ENCODE results near the gene DHCR7. TPM values are rescaled to one million over a fixed set of nuclear protein-coding genes. Genes with fewer than 3 reads are reported as not detected.

DHCR7 gene
- total and polyA plus RNA-seq, 2 donors from 2014 or later = 17.8 to 35.2 TPM

GRCh38 chr11:71414645-71415044, 33.5 kb downstream of the DHCR7 start:
- no peak for DNase-seq
- Histone ChIP-seq H3K9me3 (ENCODE audit: control insufficient read depth in 2 of 3, insufficient read depth in 1 of 3, low read length in 3 of 3) (peaks cover 0 to 4% (median 0%) of the 10 kb centered on the region in 3 donors), H3K27me3 (ENCODE audit: control insufficient read depth, insufficient read depth, low read length) (no peaks in the 10 kb centered on the region), H3K36me3 (ENCODE audit: control insufficient read depth in 2 of 3, insufficient read depth in 3 of 3, low read length in 3 of 3) (no peaks in the 10 kb centered on the region), H3K4me1 (ENCODE audit: control insufficient read depth in 2 of 3, insufficient read depth in 2 of 3, low read depth in 1 of 3, low read length in 3 of 3) (no peaks in the 10 kb centered on the region), H3K9ac (ENCODE audit: low read length in 3 of 3) (no peak overlapping the region), H3K27ac (ENCODE audit: low read depth in 2 of 2, low read length in 2 of 2) (no peak overlapping the region), H3K4me3 (ENCODE audit: low read length in 3 of 3) (no peak overlapping the region)
- intact Hi-C loops (cut with DNase I) = no loop called here
- TF ChIP-seq CTCF (IDR thresholded peaks at IDR 0.05; ENCODE audit: borderline replicate concordance, extremely low read depth, insufficient read depth) = no peak
- no peak for FAIRE-seq

GRCh38 chr11:71410363-71410966, 37.7 kb downstream of the DHCR7 start:
- no peak for TF ChIP-seq CTCF (IDR thresholded peaks at IDR 0.05; ENCODE audit: borderline replicate concordance, extremely low read depth, insufficient read depth)
- Histone ChIP-seq H3K4me3 (ENCODE audit: low read length in 3 of 3) (no peak overlapping the region), H3K27me3 (ENCODE audit: control insufficient read depth, insufficient read depth, low read length) (no peaks in the 10 kb centered on the region), H3K27ac (ENCODE audit: low read depth in 2 of 2, low read length in 2 of 2) (no peak overlapping the region), H3K36me3 (ENCODE audit: control insufficient read depth in 2 of 3, insufficient read depth in 3 of 3, low read length in 3 of 3) (no peaks in the 10 kb centered on the region), H3K9me3 (ENCODE audit: control insufficient read depth in 2 of 3, insufficient read depth in 1 of 3, low read length in 3 of 3) (peaks cover 0 to 4% (median 0%) of the 10 kb centered on the region in 3 donors), H3K9ac (ENCODE audit: low read length in 3 of 3) (no peak overlapping the region), H3K4me1 (ENCODE audit: control insufficient read depth in 2 of 3, insufficient read depth in 2 of 3, low read depth in 1 of 3, low read length in 3 of 3) (no peaks in the 10 kb centered on the region)
- DNase-seq (no peak), FAIRE-seq (no peak)
- intact Hi-C loops (cut with DNase I) = no loop called here

- no peaks in the 10 kb centered on the region for H3K36me3 ChIP-seq (ENCODE audit: control insufficient read depth in 2 of 3, insufficient read depth in 3 of 3, low read length in 3 of 3)
- H3K9ac ChIP-seq (ENCODE audit: low read length in 3 of 3) = no peak overlapping the region
- no peak for TF ChIP-seq CTCF (IDR thresholded peaks at IDR 0.05; ENCODE audit: borderline replicate concordance, extremely low read depth, insufficient read depth)
- DNase-seq = no peak
- H3K4me1 ChIP-seq (ENCODE audit: control insufficient read depth in 2 of 3, insufficient read depth in 2 of 3, low read depth in 1 of 3, low read length in 3 of 3) = no peaks in the 10 kb centered on the region
- H3K27ac ChIP-seq (ENCODE audit: low read depth in 2 of 2, low read length in 2 of 2) = no peak overlapping the region
- FAIRE-seq = no peak
- H3K4me3 ChIP-seq (ENCODE audit: low read length in 3 of 3) = no peak overlapping the region
- H3K9me3 ChIP-seq (ENCODE audit: control insufficient read depth in 2 of 3, insufficient read depth in 1 of 3, low read length in 3 of 3) = peaks cover 0 to 4% (median 0%) of the 10 kb centered on the region in 3 donors
- no peaks in the 10 kb centered on the region for H3K27me3 ChIP-seq (ENCODE audit: control insufficient read depth, insufficient read depth, low read length)
- intact Hi-C loops (cut with DNase I) = no loop called here
These were observed 39.4 kb downstream of the DHCR7 start for GRCh38 chr11:71408826-71409225.

- peaks cover 0 to 4% (median 0%) of the 10 kb centered on the region in 3 donors for H3K9me3 ChIP-seq (ENCODE audit: control insufficient read depth in 2 of 3, insufficient read depth in 1 of 3, low read length in 3 of 3)
- H3K9ac ChIP-seq (ENCODE audit: low read length in 3 of 3) = no peak overlapping the region
- FAIRE-seq = no peak
- H3K36me3 ChIP-seq (ENCODE audit: control insufficient read depth in 2 of 3, insufficient read depth in 3 of 3, low read length in 3 of 3) = no peaks in the 10 kb centered on the region
- no peak for DNase-seq
- no peak overlapping the region for H3K4me3 ChIP-seq (ENCODE audit: low read length in 3 of 3)
- intact Hi-C loops (cut with DNase I) = no loop called here
- H3K27ac ChIP-seq (ENCODE audit: low read depth in 2 of 2, low read length in 2 of 2) = no peak overlapping the region
- H3K4me1 ChIP-seq (ENCODE audit: control insufficient read depth in 2 of 3, insufficient read depth in 2 of 3, low read depth in 1 of 3, low read length in 3 of 3) = no peaks in the 10 kb centered on the region
- no peaks in the 10 kb centered on the region for H3K27me3 ChIP-seq (ENCODE audit: control insufficient read depth, insufficient read depth, low read length)
- no peak for TF ChIP-seq CTCF (IDR thresholded peaks at IDR 0.05; ENCODE audit: borderline replicate concordance, extremely low read depth, insufficient read depth)
These were observed 40.8 kb downstream of the DHCR7 start for GRCh38 chr11:71407356-71407755.
